Thymus (tissue), 11 donors: ENCODE data around the gene LEF1. TPM values are rescaled to one million over a fixed set of nuclear protein-coding genes. Genes with fewer than 3 reads are reported as not detected.

Source experiments
- DNase-seq, 9 donors: peaks; one replicate each; pipeline ENCODE4 v3.0.0-alpha.2; 2013; ENCODE audit warnings: low spot score in 9 of 9, low read depth in 6 of 9, missing footprints in 1 of 9
- H3K27ac ChIP-seq, 2 donors: one replicate each; pipeline ENCODE4 v1.5.1; 2013; ENCODE audit warnings: control low read depth in 1 of 2, low read depth in 1 of 2, low read length in 1 of 2, mild to moderate bottlenecking in 1 of 2, moderate library complexity in 1 of 2
- H3K27me3 ChIP-seq, 2 donors: one replicate each; pipeline ENCODE4 v1.5.1; 2013; ENCODE audit warnings: low read length in 1 of 2; ENCODE audit not compliant: control insufficient read depth in 2 of 2, insufficient read depth in 1 of 2
- H3K36me3 ChIP-seq, 2 donors: one replicate each; pipeline ENCODE4 v1.5.1; 2013; ENCODE audit warnings: low read length in 1 of 2, mild to moderate bottlenecking in 1 of 2, moderate library complexity in 1 of 2; ENCODE audit not compliant: control insufficient read depth in 2 of 2, insufficient read depth in 2 of 2
- H3K4me1 ChIP-seq, 2 donors: one replicate each; pipeline ENCODE4 v1.5.1; 2013; ENCODE audit warnings: low read length in 2 of 2; ENCODE audit not compliant: control insufficient read depth in 2 of 2, insufficient read depth in 2 of 2
- H3K4me3 ChIP-seq, 2 donors: one replicate each; pipeline ENCODE4 v1.5.1; 2013; ENCODE audit warnings: low read length in 2 of 2, control low read depth in 1 of 2, mild to moderate bottlenecking in 1 of 2
- H3K9me3 ChIP-seq, 2 donors: one replicate each; pipeline ENCODE4 v1.5.1; 2013; ENCODE audit warnings: low read length in 1 of 2, mild to moderate bottlenecking in 1 of 2; ENCODE audit not compliant: control insufficient read depth in 2 of 2, insufficient read depth in 1 of 2
- WGBS: extraction: QIAGEN DNeasy Blood & Tissue Kit; methylation state at CpG from one replicate; pipeline ENCODE4 v1.1.7; 2013; 5-methylcytosine and 5-hydroxymethylcytosine counted together
- polyA plus RNA-seq: library from polyadenylated mRNA; stranded (reverse); fragments of 200-250 nt; gene quantifications from one replicate; pipeline ENCODE4 v1.2.3, GENCODE V29; 2013
- total RNA-seq: library from RNA; stranded (reverse); fragments of 120-200 nt; gene quantifications from one replicate; pipeline ENCODE4 v1.2.4, GENCODE V29; 2013
- donor health status: healthy.

Gene LEF1
- total and polyA plus RNA-seq, 2 donors: 536 to 655 TPM

DNA sequence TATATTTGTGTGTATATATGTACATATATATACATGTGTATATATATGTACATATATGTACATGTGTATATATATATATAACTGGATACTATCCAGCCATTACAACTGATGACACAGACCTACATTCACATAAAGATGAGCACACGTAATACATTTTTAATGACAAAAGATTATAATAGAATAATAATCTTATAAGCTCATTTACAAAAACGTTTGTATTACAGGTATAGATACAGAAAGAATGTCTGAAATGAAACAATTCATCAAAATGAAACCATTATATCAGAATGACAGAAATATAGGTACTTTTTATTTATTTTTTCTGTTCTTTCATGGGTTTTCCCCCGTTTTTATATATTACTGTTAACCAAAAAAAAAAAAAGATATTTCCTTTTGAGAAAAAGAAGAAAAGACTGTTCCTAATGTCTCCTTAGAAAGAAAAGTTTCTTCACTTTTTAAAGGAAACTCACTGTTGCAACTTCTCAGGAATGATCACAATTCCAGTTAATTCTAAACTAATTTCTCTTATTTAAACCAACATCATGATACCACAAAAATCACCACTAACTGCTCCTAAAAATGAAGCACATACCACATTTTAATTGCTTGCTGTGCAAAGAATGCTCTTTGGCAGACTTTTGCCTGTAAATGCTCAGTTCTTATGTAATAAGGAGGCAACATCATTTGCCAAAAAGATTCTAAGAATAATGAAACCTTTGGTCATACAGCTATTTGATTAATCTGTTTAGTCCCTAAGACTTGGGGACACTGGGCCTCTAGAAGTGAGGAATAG is 18.9 kb downstream of the LEF1 start:
- H3K9me3 ChIP-seq: no peaks in the 10 kb centered on the region
- H3K27ac ChIP-seq: no peak overlapping the region
- H3K36me3 ChIP-seq: peaks cover 37 to 94% of the 10 kb centered on the region in 2 donors
- no peak overlapping the region for H3K4me3 ChIP-seq
- WGBS: 78% methylated on average over 3 of the region's 3 CpGs
- no peaks in the 10 kb centered on the region for H3K27me3 ChIP-seq
- peaks cover 25 to 41% of the 10 kb centered on the region in 2 donors for H3K4me1 ChIP-seq
- no peak for DNase-seq

DNA sequence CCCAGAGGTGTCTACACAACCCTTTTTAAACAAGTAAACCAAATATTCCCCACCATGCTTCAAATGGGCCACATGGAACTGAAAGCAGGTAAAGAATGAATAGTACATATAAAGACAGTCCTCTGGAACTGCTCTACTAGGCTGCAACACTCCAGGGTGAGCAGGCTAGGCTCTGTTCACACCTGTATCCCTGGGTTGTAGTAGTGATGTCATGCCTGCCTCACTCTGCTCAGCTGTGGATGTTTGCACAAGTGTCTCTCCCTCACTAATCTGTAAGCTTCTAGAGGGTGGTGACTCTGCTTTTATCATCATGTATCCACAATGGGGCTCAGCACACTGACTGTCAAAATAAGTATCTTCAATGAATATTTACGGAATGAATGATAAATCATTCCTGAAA is 20.4 kb downstream of the LEF1 start:
- Histone ChIP-seq H3K27me3 (no peaks in the 10 kb centered on the region), H3K27ac (peak overlapping the region; percentile 38 to 39), H3K4me1 (peaks cover 31 to 53% of the 10 kb centered on the region in 2 donors), H3K36me3 (peaks cover 44 to 96% of the 10 kb centered on the region in 2 donors), H3K9me3 (no peaks in the 10 kb centered on the region), H3K4me3 (no peak overlapping the region)
- WGBS: 92% methylated on average over 1 of the region's 1 CpG
- DNase-seq: peak in 2 of 9 donors; percentile 48 to 63

DNA sequence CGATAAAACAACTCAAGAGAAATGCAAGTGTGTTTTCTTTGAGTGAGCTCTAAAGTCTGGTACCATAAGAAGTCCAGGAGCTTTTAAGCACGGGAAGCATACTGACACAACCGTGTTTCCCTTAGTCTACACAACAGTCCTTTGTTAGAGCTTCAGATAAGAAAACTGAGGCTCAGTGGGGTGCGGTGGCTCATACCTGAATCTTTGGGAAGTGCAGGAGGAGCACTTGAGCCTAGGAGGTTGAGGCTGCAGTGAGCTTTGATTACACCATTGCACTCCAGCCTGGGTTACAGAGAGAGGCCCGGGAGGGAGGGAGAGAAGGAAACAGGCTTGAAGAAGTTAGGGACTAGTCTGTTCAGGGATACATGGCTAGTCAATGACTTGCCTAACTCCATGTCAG is 21.9 kb downstream of the LEF1 start:
- Histone ChIP-seq H3K4me3 (no peak overlapping the region), H3K27ac (peak overlapping the region; percentile 0 to 46), H3K36me3 (peaks cover 35 to 94% of the 10 kb centered on the region in 2 donors), H3K4me1 (peaks cover 22 to 43% of the 10 kb centered on the region in 2 donors), H3K9me3 (no peaks in the 10 kb centered on the region), H3K27me3 (no peaks in the 10 kb centered on the region)
- 78% methylated on average over 5 of the region's 5 CpGs for WGBS
- no peak for DNase-seq

DNA sequence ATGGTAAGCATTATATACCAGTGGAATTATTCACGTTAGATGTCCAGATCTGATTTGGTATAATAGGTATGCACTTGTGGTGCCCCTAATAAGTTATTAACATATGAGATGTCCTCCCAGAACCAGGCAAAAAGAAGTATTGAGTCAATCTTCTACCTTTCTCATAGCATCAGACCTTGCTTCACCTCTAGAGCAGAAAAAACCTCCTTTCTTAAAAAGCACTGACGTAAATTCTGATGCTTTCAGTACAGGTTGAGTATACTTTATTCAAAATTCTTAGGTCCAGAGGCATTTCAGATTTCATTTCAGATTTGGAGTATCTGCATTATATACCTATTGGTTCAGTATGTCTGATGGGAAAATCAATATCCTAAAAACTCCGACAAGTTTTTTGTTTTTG is 22.4 kb downstream of the LEF1 start:
- WGBS: 84% methylated on average over 3 of the region's 3 CpGs
- Histone ChIP-seq H3K9me3 (no peaks in the 10 kb centered on the region), H3K4me3 (no peak overlapping the region), H3K27ac (no peak overlapping the region), H3K4me1 (peaks cover 26 to 45% of the 10 kb centered on the region in 2 donors), H3K27me3 (no peaks in the 10 kb centered on the region), H3K36me3 (peaks cover 36 to 94% of the 10 kb centered on the region in 2 donors)
- no peak for DNase-seq

DNA sequence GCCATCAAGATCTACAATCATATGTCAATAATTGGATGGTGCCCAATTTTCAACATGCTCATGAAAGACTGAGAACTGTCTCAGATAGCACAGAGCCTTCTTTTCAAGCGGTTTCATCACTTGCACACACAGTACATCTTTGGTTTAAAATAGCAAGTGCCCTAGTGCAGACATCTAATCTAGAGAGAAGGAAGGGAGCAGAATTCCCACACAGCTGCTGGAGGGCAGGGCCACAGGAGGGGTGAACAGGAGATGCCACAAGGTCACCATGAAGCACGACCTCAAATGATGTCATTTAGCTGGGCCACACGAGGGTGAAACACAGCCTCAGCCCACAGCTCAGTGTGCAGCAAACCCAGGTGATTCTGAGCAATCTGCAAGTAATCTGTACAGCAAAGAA is 24.3 kb downstream of the LEF1 start:
- no peaks in the 10 kb centered on the region for H3K27me3 ChIP-seq
- no peak overlapping the region for H3K27ac ChIP-seq
- no peak for DNase-seq
- H3K36me3 ChIP-seq: peaks cover 42 to 94% of the 10 kb centered on the region in 2 donors
- no peak overlapping the region for H3K4me3 ChIP-seq
- H3K9me3 ChIP-seq: no peaks in the 10 kb centered on the region
- WGBS: 53% methylated on average over 3 of the region's 3 CpGs
- peaks cover 29 to 54% of the 10 kb centered on the region in 2 donors for H3K4me1 ChIP-seq

DNA sequence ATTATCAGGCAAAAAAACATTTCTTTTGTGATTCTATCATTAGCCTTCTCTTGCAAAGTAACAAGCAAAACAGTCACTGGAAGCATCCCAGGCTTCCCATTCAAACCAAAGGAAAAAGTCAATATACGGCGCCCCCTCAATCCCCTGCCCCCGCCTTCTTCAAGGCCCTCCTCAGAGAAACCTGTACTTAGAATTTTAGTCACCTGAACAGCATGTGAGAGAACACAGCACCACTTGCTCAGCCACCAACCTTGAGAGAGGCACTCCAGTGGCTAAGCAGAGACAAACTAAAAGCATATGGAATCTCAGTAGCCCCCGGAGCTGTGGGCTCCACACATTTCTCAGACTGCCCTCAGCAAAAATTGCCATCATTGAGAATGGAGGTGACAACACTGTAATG is 25.2 kb downstream of the LEF1 start:
- no peaks in the 10 kb centered on the region for H3K27me3 ChIP-seq
- peaks cover 46 to 98% of the 10 kb centered on the region in 2 donors for H3K36me3 ChIP-seq
- peak overlapping the region; percentile 14 to 50 for H3K27ac ChIP-seq
- 86% methylated on average over 4 of the region's 4 CpGs for WGBS
- H3K4me3 ChIP-seq: no peak overlapping the region
- no peaks in the 10 kb centered on the region for H3K9me3 ChIP-seq
- no peak for DNase-seq
- peaks cover 31 to 63% of the 10 kb centered on the region in 2 donors for H3K4me1 ChIP-seq

DNA sequence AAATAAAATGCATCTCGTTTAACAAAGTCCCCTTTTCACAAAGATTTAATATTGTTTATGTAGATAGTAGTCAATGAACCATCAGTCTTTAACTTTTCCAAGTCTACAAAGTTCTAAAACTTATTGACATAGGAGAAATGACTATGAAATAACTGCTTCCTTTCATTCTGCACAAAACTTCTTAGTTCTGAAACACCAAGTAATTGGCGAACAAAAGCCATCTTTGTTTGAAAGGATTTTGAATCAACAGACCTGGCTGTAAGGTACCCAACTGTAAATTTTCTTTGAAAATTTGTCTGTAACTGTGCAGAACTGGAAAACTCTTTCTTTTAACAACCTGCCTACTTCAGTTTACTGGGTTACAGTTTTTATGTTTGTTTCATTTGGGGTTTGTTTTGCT is 25.9 kb downstream of the LEF1 start:
- 74% methylated on average over 2 of the region's 2 CpGs for WGBS
- H3K4me3 ChIP-seq: no peak overlapping the region
- no peaks in the 10 kb centered on the region for H3K27me3 ChIP-seq
- peaks cover 30 to 61% of the 10 kb centered on the region in 2 donors for H3K4me1 ChIP-seq
- no peak overlapping the region for H3K27ac ChIP-seq
- H3K36me3 ChIP-seq: peaks cover 45 to 98% of the 10 kb centered on the region in 2 donors
- DNase-seq: no peak
- H3K9me3 ChIP-seq: no peaks in the 10 kb centered on the region

DNA sequence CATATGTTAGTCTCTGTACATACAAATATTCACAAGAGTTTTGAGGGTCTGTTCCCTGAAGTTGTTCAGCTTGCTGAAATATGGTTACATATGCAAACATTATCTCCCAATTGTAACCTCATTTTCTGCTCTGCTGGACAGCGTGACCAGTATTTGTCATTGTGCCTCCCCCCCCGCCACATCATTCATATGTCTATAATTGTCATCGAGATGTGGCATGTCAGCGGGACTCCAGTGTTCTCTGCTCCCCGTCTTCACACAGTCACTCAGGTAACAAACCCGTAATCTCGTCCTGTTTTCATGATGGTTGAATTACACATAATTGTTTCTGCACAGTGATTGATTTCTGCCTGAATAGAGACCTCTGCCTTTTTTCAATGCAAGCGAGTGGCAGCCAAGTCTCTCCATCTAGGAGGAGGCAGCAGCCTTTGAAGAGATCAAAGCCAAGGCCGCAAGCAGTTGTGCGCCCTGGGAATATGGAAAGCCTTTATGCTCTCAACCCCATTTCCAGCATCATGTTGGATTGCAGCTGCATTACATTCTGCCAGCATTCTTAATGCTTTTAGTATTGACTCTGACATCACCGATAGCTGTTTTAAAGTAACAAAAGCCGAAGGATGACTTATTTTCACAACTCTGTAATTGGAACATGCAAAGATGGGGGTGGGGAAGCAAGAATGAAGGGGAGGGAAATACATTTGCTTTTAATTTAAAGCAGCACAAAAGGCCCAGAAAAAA is 27.4 kb downstream of the LEF1 start:
- H3K4me1 ChIP-seq: peaks cover 27 to 56% of the 10 kb centered on the region in 2 donors
- peak overlapping the region; percentile 18 to 73 for H3K27ac ChIP-seq
- no peaks in the 10 kb centered on the region for H3K27me3 ChIP-seq
- H3K36me3 ChIP-seq: peaks cover 38 to 91% of the 10 kb centered on the region in 2 donors
- DNase-seq: no peak
- peak overlapping the region in 1 of 2 donors; percentile 14 for H3K4me3 ChIP-seq
- 84% methylated on average over 12 of the region's 12 CpGs for WGBS
- H3K9me3 ChIP-seq: no peaks in the 10 kb centered on the region

DNA sequence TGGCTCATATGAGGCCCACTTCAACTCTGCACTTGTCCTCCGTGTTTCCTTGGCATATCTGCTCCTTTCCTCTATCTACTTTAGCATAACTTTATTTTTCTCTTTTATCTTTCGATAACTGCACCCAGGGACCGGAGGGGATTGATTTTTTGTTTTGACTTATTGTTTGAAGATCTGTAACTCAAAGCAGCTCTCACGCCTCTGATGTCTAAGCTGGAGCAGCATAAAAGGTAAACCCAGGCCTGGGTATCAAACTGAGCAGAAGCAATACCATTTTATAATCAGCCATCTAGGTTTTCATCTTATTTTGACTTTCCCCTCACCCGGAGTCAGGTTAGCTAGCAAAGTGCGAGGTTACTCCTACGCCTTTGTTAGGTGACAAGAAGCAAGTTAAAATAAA is 28.4 kb downstream of the LEF1 start:
- Histone ChIP-seq H3K9me3 (no peaks in the 10 kb centered on the region), H3K27ac (peak overlapping the region; percentile 8), H3K36me3 (peaks cover 37 to 90% of the 10 kb centered on the region in 2 donors), H3K4me1 (peaks cover 25 to 58% of the 10 kb centered on the region in 2 donors), H3K4me3 (no peak overlapping the region), H3K27me3 (no peaks in the 10 kb centered on the region)
- no peak for DNase-seq
- whole genome bisulfite sequencing: 53% methylated on average over 7 of the region's 7 CpGs
